NCI-H82 (cell line): ENCODE results near the gene DUSP10.

Source experiments
- DNase-seq: peaks from one replicate; lab custom pipeline; 2025; lab: John Stamatoyannopoulos, UW

Gene DUSP10

GRCh38 chr1:221765527-221765926 lies 23.6 kb upstream of the DUSP10 start:
- DNase-seq, result no peak

- no peak for DNase-seq
Observed at GRCh38 chr1:221762121-221762520, 20.2 kb upstream of the DUSP10 start.

- DNase-seq, result no peak
Observed at GRCh38 chr1:221761354-221762002, 19.6 kb upstream of the DUSP10 start.

- no peak for DNase-seq
Observed at GRCh38 chr1:221760911-221761310, 19.0 kb upstream of the DUSP10 start.

- DNase-seq, result no peak
Observed at GRCh38 chr1:221759436-221759835, 17.5 kb upstream of the DUSP10 start.

GRCh38 chr1:221758455-221758854 lies 16.6 kb upstream of the DUSP10 start:
- DNase-seq, result no peak

GRCh38 chr1:221756830-221757551 lies 15.1 kb upstream of the DUSP10 start:
- DNase-seq, result no peak

- no peak for DNase-seq
Observed at GRCh38 chr1:221753828-221754188, 11.9 kb upstream of the DUSP10 start.

- DNase-seq, result no peak
Observed at GRCh38 chr1:221751226-221751887, 9.5 kb upstream of the DUSP10 start.

GRCh38 chr1:221748981-221749380 lies 7.1 kb upstream of the DUSP10 start:
- DNase-seq, result peak; percentile 55

GRCh38 chr1:221747839-221748238 lies 6.0 kb upstream of the DUSP10 start:
- peak; percentile 86 for DNase-seq

GRCh38 chr1:221743416-221744208 lies 1.7 kb upstream of the DUSP10 start:
- DNase-seq, result peak; percentile 50

GRCh38 chr1:221742555-221743415 lies 896 bp upstream of the DUSP10 start:
- peak; percentile 86 for DNase-seq

- DNase-seq, result peak; percentile 73
Observed at GRCh38 chr1:221740993-221741702, 741 bp downstream of the DUSP10 start.

GRCh38 chr1:221740369-221740992 lies 1.4 kb downstream of the DUSP10 start:
- peak; percentile 64 for DNase-seq

- no peak for DNase-seq
Observed at GRCh38 chr1:221739677-221740025, 2.2 kb downstream of the DUSP10 start.

- DNase-seq, result no peak
Observed at GRCh38 chr1:221739018-221739676, 2.7 kb downstream of the DUSP10 start.

GRCh38 chr1:221736714-221737113 lies 5.2 kb downstream of the DUSP10 start:
- no peak for DNase-seq

GRCh38 chr1:221735999-221736398 lies 5.9 kb downstream of the DUSP10 start:
- peak; percentile 24 for DNase-seq

- no peak for DNase-seq
Observed at GRCh38 chr1:221734187-221734586, 7.7 kb downstream of the DUSP10 start.
